VCaP (cell line): ENCODE results near the gene GPR171.
"Not testable (repeated sequence)": the region's sequence is repeated elsewhere in the genome, so short reads cannot be mapped to it uniquely, and the experiment has no call there.

Experiments
- H3K27ac ChIP-seq: fragments of 450-650 bp; 2 replicates; pipeline ENCODE4 v1.5.1; 2017
- TF ChIP-seq, protein P1 (sequence below): fragments of 450-650 bp; conservative IDR thresholded peaks from 2 replicates; pipeline ENCODE4 v1.5.1; 2017; ENCODE audit warnings: mild to moderate bottlenecking, moderate library complexity

Gene GPR171

DNA sequence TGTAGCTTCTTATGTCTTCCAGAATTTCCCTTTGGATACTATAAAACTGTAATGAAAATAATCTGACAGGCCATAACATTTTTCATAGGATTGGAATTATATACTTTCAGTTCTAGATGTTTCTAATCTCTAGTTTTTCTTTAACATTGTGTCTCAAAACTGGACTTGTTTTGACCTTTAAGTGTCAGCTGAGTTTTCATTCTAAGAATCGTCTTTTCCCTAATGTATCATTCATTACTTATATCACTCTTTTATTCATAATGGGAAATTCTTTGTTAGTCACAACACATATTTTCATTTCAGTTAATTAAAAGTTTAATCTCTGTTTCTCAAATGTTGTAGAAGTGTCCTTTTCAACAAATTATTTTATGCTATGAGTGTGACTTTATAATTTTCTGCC is 11.9 kb downstream of the GPR171 start:
- TF ChIP-seq, protein P1, sequence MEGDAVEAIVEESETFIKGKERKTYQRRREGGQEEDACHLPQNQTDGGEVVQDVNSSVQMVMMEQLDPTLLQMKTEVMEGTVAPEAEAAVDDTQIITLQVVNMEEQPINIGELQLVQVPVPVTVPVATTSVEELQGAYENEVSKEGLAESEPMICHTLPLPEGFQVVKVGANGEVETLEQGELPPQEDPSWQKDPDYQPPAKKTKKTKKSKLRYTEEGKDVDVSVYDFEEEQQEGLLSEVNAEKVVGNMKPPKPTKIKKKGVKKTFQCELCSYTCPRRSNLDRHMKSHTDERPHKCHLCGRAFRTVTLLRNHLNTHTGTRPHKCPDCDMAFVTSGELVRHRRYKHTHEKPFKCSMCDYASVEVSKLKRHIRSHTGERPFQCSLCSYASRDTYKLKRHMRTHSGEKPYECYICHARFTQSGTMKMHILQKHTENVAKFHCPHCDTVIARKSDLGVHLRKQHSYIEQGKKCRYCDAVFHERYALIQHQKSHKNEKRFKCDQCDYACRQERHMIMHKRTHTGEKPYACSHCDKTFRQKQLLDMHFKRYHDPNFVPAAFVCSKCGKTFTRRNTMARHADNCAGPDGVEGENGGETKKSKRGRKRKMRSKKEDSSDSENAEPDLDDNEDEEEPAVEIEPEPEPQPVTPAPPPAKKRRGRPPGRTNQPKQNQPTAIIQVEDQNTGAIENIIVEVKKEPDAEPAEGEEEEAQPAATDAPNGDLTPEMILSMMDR: no peak
- no peak overlapping the region for H3K27ac ChIP-seq

DNA sequence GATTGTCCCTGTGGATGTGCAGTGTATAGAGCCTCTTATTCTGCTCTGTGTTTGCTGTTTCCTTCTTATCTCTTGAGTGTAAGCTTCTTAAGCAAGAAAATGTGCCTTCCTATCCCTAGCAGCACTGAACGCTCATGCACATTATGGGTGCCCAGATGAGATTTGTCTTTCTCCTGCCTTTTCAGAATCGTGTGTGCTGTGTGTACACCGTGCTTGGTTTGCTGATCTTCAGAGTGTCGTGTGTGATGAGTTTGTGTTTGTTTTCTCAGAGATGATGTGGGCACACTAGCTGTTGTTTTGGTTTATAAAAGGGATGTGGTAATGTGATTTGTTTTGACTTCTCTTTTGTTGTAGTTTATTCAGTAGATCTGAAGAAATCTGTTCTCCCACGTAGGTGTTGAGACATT is 19.7 kb downstream of the GPR171 start:
- TF ChIP-seq, protein P1: no peak
- no peak overlapping the region for H3K27ac ChIP-seq

DNA sequence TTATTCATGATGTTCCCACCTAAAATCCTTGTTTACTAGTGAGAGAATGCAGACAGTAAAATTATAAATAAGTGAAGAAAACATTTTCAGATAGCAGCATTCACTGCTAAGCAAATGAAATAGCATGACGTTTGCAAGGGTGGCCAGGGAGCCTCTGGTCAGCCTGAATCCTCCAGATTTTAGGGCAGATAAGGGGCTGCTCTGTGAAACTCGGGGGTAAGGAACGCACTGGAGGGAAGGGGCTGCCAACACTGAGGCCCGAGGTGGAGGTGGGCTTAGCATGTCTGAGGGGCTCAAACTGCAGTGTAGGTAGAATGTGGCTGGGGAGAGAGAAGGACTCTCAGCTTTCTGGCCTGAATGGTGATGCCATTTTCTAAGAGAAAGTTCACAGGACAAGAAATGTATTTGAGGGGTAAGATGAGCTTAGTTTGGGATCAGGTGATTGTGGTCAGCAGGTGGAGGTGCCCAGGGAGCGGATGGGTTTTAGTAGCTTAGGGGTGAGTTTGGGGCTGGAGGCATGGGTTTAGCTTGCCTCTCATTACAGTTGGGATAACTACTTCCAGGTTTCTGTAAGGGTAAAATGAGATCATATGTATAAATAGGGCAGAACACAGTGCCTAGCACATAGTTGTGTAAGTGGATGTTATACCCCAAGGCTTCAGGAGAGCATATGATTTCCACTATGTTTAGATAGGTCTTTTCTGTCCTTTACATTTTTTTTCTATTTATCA is 20.5 kb downstream of the GPR171 start:
- no peak overlapping the region for H3K27ac ChIP-seq
- TF ChIP-seq, protein P1: no peak

DNA sequence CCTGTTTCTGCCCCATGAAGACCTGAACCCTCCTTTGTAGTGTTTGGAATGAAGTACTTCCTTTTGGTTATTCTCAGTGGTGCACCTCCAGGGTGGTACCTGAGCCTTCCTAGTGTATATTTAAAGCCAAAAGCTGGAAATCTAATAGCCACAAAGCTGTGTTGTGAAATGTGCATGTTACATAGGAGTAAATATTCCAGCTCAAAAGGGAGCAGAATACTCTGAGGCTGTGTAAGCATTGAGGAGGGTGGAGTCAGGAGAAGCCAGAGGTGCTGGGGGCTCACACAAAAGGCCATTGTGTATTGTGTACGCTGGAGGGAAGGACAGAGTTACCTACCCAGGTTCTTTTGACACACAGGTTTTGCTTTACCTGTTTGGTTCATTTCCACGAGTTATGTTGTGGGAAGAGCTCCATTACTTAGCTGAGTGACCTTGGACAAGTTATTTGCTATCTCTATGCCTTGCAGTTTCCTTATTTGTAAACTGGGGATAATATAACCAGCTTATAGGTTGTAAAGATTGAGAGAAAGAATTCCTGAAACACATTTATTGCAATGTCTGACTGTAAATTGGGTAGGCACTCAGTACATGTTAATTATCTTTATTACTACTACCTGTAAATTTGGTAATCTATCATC is 24.7 kb downstream of the GPR171 start:
- TF ChIP-seq, protein P1: no peak
- H3K27ac ChIP-seq: no peak overlapping the region

DNA sequence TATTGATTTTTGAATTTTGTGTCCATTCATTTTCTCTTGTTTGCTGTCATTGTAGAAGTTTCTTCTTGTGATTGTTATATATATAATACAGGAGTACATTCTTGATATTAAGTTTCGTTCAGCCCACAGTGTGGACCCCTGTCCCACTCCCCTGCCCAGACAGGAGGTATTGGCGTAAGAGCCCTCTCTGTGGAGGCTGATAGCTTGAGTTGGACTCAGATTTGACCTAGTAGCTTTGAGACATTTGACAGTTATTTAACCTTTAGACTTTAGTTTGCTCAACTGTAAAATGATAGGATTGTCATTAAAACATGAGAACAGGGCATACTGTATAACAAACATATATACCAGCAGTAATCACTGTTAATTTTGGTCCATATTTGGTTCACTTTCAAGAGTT is 27.1 kb downstream of the GPR171 start:
- TF ChIP-seq, protein P1: no peak
- H3K27ac ChIP-seq: no peak overlapping the region

DNA sequence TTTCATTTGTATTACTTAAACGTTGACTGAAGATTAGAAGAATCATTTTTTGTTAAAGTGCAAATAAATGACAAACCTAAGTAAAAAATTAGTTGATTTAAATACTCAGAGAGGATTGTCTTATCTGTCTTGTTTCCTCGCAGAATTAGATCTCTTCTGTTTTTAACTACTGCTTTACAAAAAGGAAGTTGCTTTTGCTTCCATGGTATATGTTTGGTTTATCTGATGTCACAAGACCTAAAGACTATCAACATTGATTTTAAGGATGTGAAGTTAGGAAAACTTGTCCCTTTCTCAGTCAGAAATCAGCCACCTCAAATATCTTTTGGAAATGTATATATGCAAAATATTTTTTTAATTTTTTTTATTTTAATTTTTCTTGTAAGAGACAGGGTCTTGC is 28.7 kb downstream of the GPR171 start:
- TF ChIP-seq, protein P1: no peak
- no peak overlapping the region for H3K27ac ChIP-seq

DNA sequence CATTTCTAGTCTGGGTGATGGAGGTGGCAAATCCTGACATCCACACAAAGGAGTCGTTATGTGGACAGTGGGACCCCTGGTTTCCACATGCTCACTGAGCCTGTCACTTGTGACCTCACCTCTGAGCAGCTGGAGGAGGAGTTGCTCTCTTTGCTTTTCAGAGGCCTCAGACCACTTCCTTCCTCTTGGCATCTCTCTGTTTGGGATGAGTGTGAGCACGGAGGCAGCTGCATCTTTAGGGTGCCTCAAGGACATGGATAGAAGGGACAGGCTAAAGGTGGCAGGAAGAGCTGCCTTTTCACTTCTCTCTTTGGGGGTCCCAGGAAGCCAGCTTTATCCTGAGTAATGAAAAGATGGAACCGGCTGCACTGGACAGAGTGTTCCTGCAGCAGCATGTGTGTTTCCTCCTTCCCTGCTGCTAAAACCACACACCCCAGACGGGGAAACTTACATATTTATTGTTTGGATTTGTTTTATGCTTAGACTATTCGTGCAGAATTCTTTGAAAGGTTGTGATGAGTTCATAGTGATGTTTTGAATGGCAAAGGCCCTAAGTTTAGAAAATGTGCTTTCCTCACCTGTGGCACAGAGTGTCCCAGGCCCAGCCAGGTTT is 31.8 kb downstream of the GPR171 start:
- TF ChIP-seq, protein P1: no peak
- no peak overlapping the region for H3K27ac ChIP-seq

DNA sequence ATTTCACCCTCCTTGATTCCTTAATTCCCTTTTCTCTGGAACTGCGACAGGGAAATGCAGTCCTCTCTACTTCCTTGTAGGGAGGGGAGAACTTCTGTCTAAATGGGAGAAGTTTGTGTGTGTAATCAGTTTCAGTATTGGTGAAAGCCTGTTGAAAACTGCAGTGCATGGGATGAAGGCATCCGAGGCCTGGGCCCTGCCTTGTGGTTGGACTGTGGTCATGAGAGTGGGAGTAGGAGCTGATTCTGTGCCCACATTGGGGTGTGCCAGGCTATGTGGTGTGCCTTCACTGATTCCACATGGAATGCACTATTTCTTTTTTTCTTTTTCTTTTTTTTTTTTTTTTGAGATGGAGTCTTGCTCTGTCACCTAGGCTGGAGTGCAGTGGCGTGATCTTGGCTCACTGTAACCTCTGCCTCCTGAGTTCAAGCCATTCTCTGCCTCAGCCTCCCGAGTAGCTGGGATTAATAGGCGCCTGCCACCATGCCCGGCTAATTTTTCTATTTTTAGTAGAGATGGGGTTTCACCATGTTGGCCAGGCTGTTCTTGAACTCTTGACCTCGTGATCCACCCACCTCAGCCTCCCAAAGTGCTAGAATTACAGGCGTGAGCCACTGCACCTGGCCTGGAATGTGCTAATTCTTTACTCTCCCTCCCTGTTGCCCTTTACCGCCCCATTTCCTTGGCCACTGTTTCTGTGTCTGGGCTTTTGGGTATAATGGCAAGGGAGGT is 32.9 kb downstream of the GPR171 start:
- H3K27ac ChIP-seq: not testable (repeated sequence)
